ENCODE data around the gene MLEC. TPM values are rescaled to one million over a fixed set of nuclear protein-coding genes. Genes with fewer than 3 reads are reported as not detected.

MLEC gene
- total RNA-seq, 2 experiments from 2014 or later: 64.5 to 76.1 TPM

- DNase-seq: peak; percentile 84
- POLR2A ChIA-PET: interaction anchor here (0.6 to 1.4 kb wide), 3 partner anchors 61 to 196 kb away, joined by 3 to 4 read pairs (median 4); no protein-coding TSS in a partner anchor
- Mint-ChIP-seq H3K27ac (peak within 1 kb of the TSS; percentile 84), H3K27me3 (no peaks in the 10 kb centered on the region), H3K4me3 (peak within 1 kb of the TSS; percentile 91), H3K4me1 (peaks cover 32% of the 10 kb centered on the region), H3K36me3 (peaks cover 4% of the 10 kb centered on the region), H3K9me3 (no peaks in the 10 kb centered on the region)
- peak; percentile 77 for ATAC-seq (ENCODE audit: low read depth)
Measured at GRCh38 chr12:120710031-120710804, 23.3 kb downstream of the MLEC start, which contains the start of gene UNC119B. TSS of gene UNC119B (plus strand) at chr12:120710458. CDS start at chr12:120710475, 17 bp downstream.

- Mint-ChIP-seq H3K9me3 (no peaks in the 10 kb centered on the region), H3K27me3 (no peaks in the 10 kb centered on the region), H3K4me3 (peak overlapping the region; percentile 91), H3K36me3 (peaks cover 4% of the 10 kb centered on the region), H3K27ac (peak overlapping the region; percentile 84), H3K4me1 (peaks cover 32% of the 10 kb centered on the region)
- POLR2A ChIA-PET: interaction anchor here (0.6 to 1.4 kb wide), 4 partner anchors 22 to 195 kb away, joined by 3 to 4 read pairs (median 4); no protein-coding TSS in a partner anchor
- ATAC-seq (ENCODE audit: low read depth) (peak; percentile 20), DNase-seq (peak; percentile 54)
Measured at GRCh38 chr12:120710805-120711296, 23.9 kb downstream of the MLEC start.

- DNase-seq (no peak), ATAC-seq (ENCODE audit: low read depth) (no peak)
- POLR2A ChIA-PET: interaction anchor here (1.0 to 1.4 kb wide), 3 partner anchors 22 to 62 kb away, joined by 3 to 4 read pairs (median 3); no protein-coding TSS in a partner anchor
- H3K27me3 Mint-ChIP-seq: no peaks in the 10 kb centered on the region
- peak overlapping the region; percentile 84 for H3K27ac Mint-ChIP-seq
- no peaks in the 10 kb centered on the region for H3K9me3 Mint-ChIP-seq
- H3K4me3 Mint-ChIP-seq: peak overlapping the region; percentile 91
- peaks cover 6% of the 10 kb centered on the region for H3K36me3 Mint-ChIP-seq
- peaks cover 32% of the 10 kb centered on the region for H3K4me1 Mint-ChIP-seq
Measured at GRCh38 chr12:120711411-120711810, 24.5 kb downstream of the MLEC start.

- DNase-seq (no peak), ATAC-seq (ENCODE audit: low read depth) (no peak)
- peaks cover 9% of the 10 kb centered on the region for H3K36me3 Mint-ChIP-seq
- H3K9me3 Mint-ChIP-seq: no peaks in the 10 kb centered on the region
- H3K4me1 Mint-ChIP-seq: peaks cover 33% of the 10 kb centered on the region
- POLR2A ChIA-PET: no interaction called here
- no peaks in the 10 kb centered on the region for H3K27me3 Mint-ChIP-seq
- no peak overlapping the region for H3K4me3 Mint-ChIP-seq
- no peak overlapping the region for H3K27ac Mint-ChIP-seq
Measured at GRCh38 chr12:120712610-120713009, 25.7 kb downstream of the MLEC start.

- H3K27ac Mint-ChIP-seq: peak overlapping the region; percentile 57
- H3K9me3 Mint-ChIP-seq: no peaks in the 10 kb centered on the region
- H3K4me3 Mint-ChIP-seq: no peak overlapping the region
- H3K27me3 Mint-ChIP-seq: no peaks in the 10 kb centered on the region
- POLR2A ChIA-PET: interaction anchor here (0.5 kb wide), 1 partner anchor 412 kb away, joined by 3 read pairs; the partner anchor contains the start of gene SIRT4
- H3K36me3 Mint-ChIP-seq: peaks cover 13% of the 10 kb centered on the region
- DNase-seq: no peak
- peak; percentile 76 for ATAC-seq (ENCODE audit: low read depth)
- peaks cover 41% of the 10 kb centered on the region for H3K4me1 Mint-ChIP-seq
Measured at GRCh38 chr12:120713861-120714482, 27.0 kb downstream of the MLEC start.

GRCh38 chr12:120718055-120718454, 31.1 kb downstream of the MLEC start:
- peaks cover 28% of the 10 kb centered on the region for H3K36me3 Mint-ChIP-seq
- ATAC-seq (ENCODE audit: low read depth) (no peak), DNase-seq (no peak)
- H3K9me3 Mint-ChIP-seq: no peaks in the 10 kb centered on the region
- H3K27me3 Mint-ChIP-seq: no peaks in the 10 kb centered on the region
- peaks cover 30% of the 10 kb centered on the region for H3K4me1 Mint-ChIP-seq
- H3K4me3 Mint-ChIP-seq: peak overlapping the region; percentile 26
- peak overlapping the region; percentile 59 for H3K27ac Mint-ChIP-seq
- POLR2A ChIA-PET: no interaction called here

- H3K36me3 Mint-ChIP-seq: peaks cover 28% of the 10 kb centered on the region
- H3K9me3 Mint-ChIP-seq: no peaks in the 10 kb centered on the region
- H3K4me3 Mint-ChIP-seq: no peak overlapping the region
- no peaks in the 10 kb centered on the region for H3K27me3 Mint-ChIP-seq
- H3K27ac Mint-ChIP-seq: peak overlapping the region; percentile 59
- DNase-seq (no peak), ATAC-seq (ENCODE audit: low read depth) (peak; percentile 28)
- H3K4me1 Mint-ChIP-seq: peaks cover 20% of the 10 kb centered on the region
- POLR2A ChIA-PET: no interaction called here
Measured at GRCh38 chr12:120719072-120719471, 32.1 kb downstream of the MLEC start.

- no peaks in the 10 kb centered on the region for H3K9me3 Mint-ChIP-seq
- no peak overlapping the region for H3K4me3 Mint-ChIP-seq
- H3K27ac Mint-ChIP-seq: peak overlapping the region; percentile 59
- ATAC-seq (ENCODE audit: low read depth) (no peak), DNase-seq (no peak)
- H3K36me3 Mint-ChIP-seq: peaks cover 28% of the 10 kb centered on the region
- no peaks in the 10 kb centered on the region for H3K27me3 Mint-ChIP-seq
- POLR2A ChIA-PET: no interaction called here
- H3K4me1 Mint-ChIP-seq: peaks cover 21% of the 10 kb centered on the region
Measured at GRCh38 chr12:120719496-120720233, 32.7 kb downstream of the MLEC start.

- no peaks in the 10 kb centered on the region for H3K9me3 Mint-ChIP-seq
- ATAC-seq (ENCODE audit: low read depth) (no peak), DNase-seq (no peak)
- peaks cover 28% of the 10 kb centered on the region for H3K36me3 Mint-ChIP-seq
- no peaks in the 10 kb centered on the region for H3K27me3 Mint-ChIP-seq
- H3K4me1 Mint-ChIP-seq: peaks cover 26% of the 10 kb centered on the region
- peak overlapping the region; percentile 55 for H3K27ac Mint-ChIP-seq
- no peak overlapping the region for H3K4me3 Mint-ChIP-seq
- POLR2A ChIA-PET: interaction anchor here (0.5 to 1.2 kb wide), 2 partner anchors 11 to 32 kb away, joined by 3 read pairs; no protein-coding TSS in a partner anchor
Measured at GRCh38 chr12:120720234-120720986, 33.5 kb downstream of the MLEC start.

GRCh38 chr12:120720987-120721801, 34.2 kb downstream of the MLEC start:
- Mint-ChIP-seq H3K27ac (no peak overlapping the region), H3K4me3 (no peak overlapping the region), H3K9me3 (no peaks in the 10 kb centered on the region), H3K4me1 (peaks cover 29% of the 10 kb centered on the region), H3K27me3 (no peaks in the 10 kb centered on the region), H3K36me3 (peaks cover 28% of the 10 kb centered on the region)
- DNase-seq: no peak
- ATAC-seq (ENCODE audit: low read depth): no peak
- POLR2A ChIA-PET: interaction anchor here (0.5 to 1.2 kb wide), 2 partner anchors 10 to 32 kb away, joined by 3 read pairs; no protein-coding TSS in a partner anchor

GRCh38 chr12:120721866-120722265, 34.9 kb downstream of the MLEC start:
- ATAC-seq (ENCODE audit: low read depth): no peak
- H3K4me3 Mint-ChIP-seq: no peak overlapping the region
- H3K9me3 Mint-ChIP-seq: no peaks in the 10 kb centered on the region
- H3K27me3 Mint-ChIP-seq: no peaks in the 10 kb centered on the region
- H3K27ac Mint-ChIP-seq: no peak overlapping the region
- no peak for DNase-seq
- POLR2A ChIA-PET: interaction anchor here (0.9 to 1.2 kb wide), 2 partner anchors 33 to 140 kb away, joined by 3 to 4 read pairs; no protein-coding TSS in a partner anchor
- peaks cover 23% of the 10 kb centered on the region for H3K36me3 Mint-ChIP-seq
- peaks cover 32% of the 10 kb centered on the region for H3K4me1 Mint-ChIP-seq

- H3K27ac Mint-ChIP-seq: no peak overlapping the region
- no peak for ATAC-seq (ENCODE audit: low read depth)
Measured at GRCh38 chr12:120722784-120723183, 35.8 kb downstream of the MLEC start.

More at GRCh38 chr12:120722784-120723183, 35.8 kb downstream of the MLEC start:
- no peak for DNase-seq
- Mint-ChIP-seq H3K36me3 (peaks cover 23% of the 10 kb centered on the region), H3K4me1 (peaks cover 32% of the 10 kb centered on the region), H3K4me3 (no peak overlapping the region), H3K9me3 (no peaks in the 10 kb centered on the region), H3K27me3 (no peaks in the 10 kb centered on the region)
- POLR2A ChIA-PET: interaction anchor here (0.9 kb wide), 1 partner anchor 141 kb away, joined by 4 read pairs; no protein-coding TSS in a partner anchor

All from activated naive CD8-positive, alpha-beta T cell treated with anti-CD3 and anti-CD28 coated beads, Interleukin-2, amount 10 ng/mL, durations not matched to agents 7 days and 5 days (primary cell).